SW480 (cell line): ENCODE results near the gene DET1.
"Not testable (repeated sequence)": the region's sequence is repeated elsewhere in the genome, so short reads cannot be mapped to it uniquely, and the experiment has no call there.

Experiments used
- DNase-seq: peaks from one replicate; pipeline ENCODE4 v3.0.0-alpha.2; 2016; ENCODE audit warnings: low spot score

The DET1 gene

GRCh38 chr15:88546248-88547129, at the start of gene DET1:
DET1 (minus strand) TSS chr15:88546681; CDS start chr15:88531705, 14,976 bp downstream.
- peak; percentile 98 for DNase-seq

- DNase-seq = no peak
Measured at GRCh38 chr15:88591384-88591783, 44.9 kb upstream of the DET1 start.

GRCh38 chr15:88590759-88591158, 44.3 kb upstream of the DET1 start:
- no peak for DNase-seq

- no peak for DNase-seq
Measured at GRCh38 chr15:88586401-88587162, 40.1 kb upstream of the DET1 start.

GRCh38 chr15:88580532-88580931, 34.1 kb upstream of the DET1 start:
- no peak for DNase-seq

GRCh38 chr15:88579322-88579721, 32.8 kb upstream of the DET1 start:
- no peak for DNase-seq

- no peak for DNase-seq
Measured at GRCh38 chr15:88574655-88575054, 28.2 kb upstream of the DET1 start.

GRCh38 chr15:88574077-88574476, 27.6 kb upstream of the DET1 start:
- no peak for DNase-seq

GRCh38 chr15:88571852-88572259, 25.4 kb upstream of the DET1 start:
- no peak for DNase-seq

GRCh38 chr15:88571153-88571851, 24.8 kb upstream of the DET1 start:
- no peak for DNase-seq

GRCh38 chr15:88568589-88568988, 22.1 kb upstream of the DET1 start:
- DNase-seq = no peak

GRCh38 chr15:88564741-88565140, 18.3 kb upstream of the DET1 start:
- no peak for DNase-seq

GRCh38 chr15:88563638-88564037, 17.2 kb upstream of the DET1 start:
- DNase-seq = no peak

GRCh38 chr15:88559565-88559964, 13.1 kb upstream of the DET1 start:
- DNase-seq = not testable (repeated sequence)

- DNase-seq = not testable (repeated sequence)
Measured at GRCh38 chr15:88558026-88558425, 11.5 kb upstream of the DET1 start.

- DNase-seq = not testable (repeated sequence)
Measured at GRCh38 chr15:88548009-88548408, 1.5 kb upstream of the DET1 start.

- not testable (repeated sequence) for DNase-seq
Measured at GRCh38 chr15:88545578-88546247, 768 bp downstream of the DET1 start.

GRCh38 chr15:88543065-88543776, 3.3 kb downstream of the DET1 start:
- DNase-seq = no peak

GRCh38 chr15:88542342-88542733, 4.1 kb downstream of the DET1 start:
- DNase-seq = no peak

- DNase-seq = no peak
Measured at GRCh38 chr15:88541709-88542341, 4.7 kb downstream of the DET1 start.

GRCh38 chr15:88541111-88541510, 5.4 kb downstream of the DET1 start:
- DNase-seq = not testable (repeated sequence)
